Measurements from ENCODE around the gene CPAMD8. TPM values are rescaled to one million over a fixed set of nuclear protein-coding genes. Genes with fewer than 3 reads are reported as not detected.

Gene CPAMD8
- total RNA-seq, 1 donor from 2014 or later = 42.9 TPM

DNA sequence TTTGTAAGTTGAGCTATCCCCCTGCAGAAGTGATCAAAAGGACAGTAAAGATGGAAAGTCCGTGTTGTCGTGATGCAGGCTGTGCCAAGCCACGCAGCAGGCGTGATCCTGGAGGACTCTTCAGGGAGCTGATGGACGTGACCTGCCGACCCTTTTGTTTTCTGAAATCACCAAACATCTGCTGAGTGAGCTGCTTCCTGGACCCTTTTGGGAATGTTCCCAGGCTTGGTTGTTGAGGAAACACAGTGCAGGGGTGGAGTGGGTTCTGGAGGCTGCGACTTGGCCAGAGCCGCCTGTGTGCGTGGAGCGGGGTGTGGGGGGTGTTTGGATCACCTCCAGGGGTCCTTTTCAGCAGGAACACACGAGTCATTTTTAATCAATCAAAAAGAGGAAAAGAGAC lies 15.4 kb upstream of the CPAMD8 start:
- Mint-ChIP-seq H3K36me3 (no peaks in the 10 kb centered on the region), H3K4me1 (ENCODE audit: unreplicated experiment) (peaks cover 15% of the 10 kb centered on the region), H3K4me3 (no peak overlapping the region), H3K9me3 (no peaks in the 10 kb centered on the region), H3K27me3 (no peaks in the 10 kb centered on the region), H3K27ac (peak overlapping the region; percentile 18)
- no peak for TF ChIP-seq CTCF (conservative IDR thresholded peaks at IDR 0.05)
- no peak for DNase-seq (ENCODE audit: extremely low spot score, unreplicated experiment)

DNA sequence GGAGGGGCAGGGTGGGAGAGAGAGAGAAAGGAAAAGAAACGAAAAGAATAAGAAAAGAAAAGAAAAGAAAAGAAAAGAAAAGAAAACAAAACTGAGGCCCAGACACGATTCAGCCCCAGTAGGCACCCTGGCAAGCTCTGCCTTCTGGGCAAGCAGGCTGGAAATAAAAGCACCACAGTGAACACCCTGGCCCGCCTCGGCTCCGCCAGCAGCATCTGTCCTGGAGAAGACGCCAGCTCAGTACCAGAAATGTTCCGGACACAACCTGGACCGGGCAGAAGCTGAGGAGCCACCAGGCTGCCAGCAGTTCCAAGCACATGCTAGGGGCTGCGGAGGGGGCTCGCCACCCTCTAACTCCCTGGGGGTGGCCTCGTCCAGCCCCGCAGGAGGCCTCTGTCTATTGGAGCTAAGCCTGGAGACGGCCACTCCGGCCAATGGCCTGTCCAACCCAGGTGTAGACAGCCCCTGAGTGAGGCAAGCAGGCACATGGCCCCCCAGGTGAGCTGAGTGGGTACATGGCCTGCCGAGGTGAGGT lies 11.4 kb upstream of the CPAMD8 start:
- no peaks in the 10 kb centered on the region for H3K36me3 Mint-ChIP-seq
- H3K27me3 Mint-ChIP-seq = no peaks in the 10 kb centered on the region
- no peak overlapping the region for H3K4me3 Mint-ChIP-seq
- no peak overlapping the region for H3K27ac Mint-ChIP-seq
- no peak for TF ChIP-seq CTCF (conservative IDR thresholded peaks at IDR 0.05)
- DNase-seq (ENCODE audit: extremely low spot score, unreplicated experiment) = no peak
- H3K4me1 Mint-ChIP-seq (ENCODE audit: unreplicated experiment) = peaks cover 11% of the 10 kb centered on the region
- no peaks in the 10 kb centered on the region for H3K9me3 Mint-ChIP-seq

GRCh38 chr19:17037184-17037583 lies 10.6 kb upstream of the CPAMD8 start:
- no peak for TF ChIP-seq CTCF (conservative IDR thresholded peaks at IDR 0.05)
- no peak for DNase-seq (ENCODE audit: extremely low spot score, unreplicated experiment)
- H3K9me3 Mint-ChIP-seq = no peaks in the 10 kb centered on the region
- H3K4me3 Mint-ChIP-seq = no peak overlapping the region
- no peak overlapping the region for H3K27ac Mint-ChIP-seq
- peaks cover 7% of the 10 kb centered on the region for H3K4me1 Mint-ChIP-seq (ENCODE audit: unreplicated experiment)
- H3K36me3 Mint-ChIP-seq = no peaks in the 10 kb centered on the region
- H3K27me3 Mint-ChIP-seq = peaks cover 3% of the 10 kb centered on the region

DNA sequence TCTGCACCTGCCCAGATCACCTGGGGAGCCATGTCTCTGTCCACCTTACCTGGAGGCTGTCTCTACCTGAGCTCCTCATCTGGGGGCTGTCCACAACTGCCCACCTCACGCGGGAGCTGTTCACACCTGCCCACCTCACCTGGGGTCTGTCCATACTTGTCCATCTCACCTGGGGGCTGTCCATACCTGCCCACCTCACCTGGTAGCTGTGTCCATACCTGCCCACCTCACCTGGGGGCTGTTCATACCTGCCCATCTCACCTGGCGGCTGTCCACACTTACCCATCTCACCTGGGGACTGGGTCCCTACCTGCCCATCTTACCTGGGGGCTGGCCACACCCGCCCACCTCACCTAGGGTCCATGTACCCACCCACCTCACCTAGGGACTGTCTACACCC lies 10.0 kb upstream of the CPAMD8 start:
- no peak overlapping the region for H3K4me3 Mint-ChIP-seq
- no peaks in the 10 kb centered on the region for H3K36me3 Mint-ChIP-seq
- DNase-seq (ENCODE audit: extremely low spot score, unreplicated experiment) = no peak
- no peak overlapping the region for H3K27ac Mint-ChIP-seq
- H3K27me3 Mint-ChIP-seq = peaks cover 3% of the 10 kb centered on the region
- no peaks in the 10 kb centered on the region for H3K9me3 Mint-ChIP-seq
- H3K4me1 Mint-ChIP-seq (ENCODE audit: unreplicated experiment) = peaks cover 1% of the 10 kb centered on the region
- no peak for TF ChIP-seq CTCF (conservative IDR thresholded peaks at IDR 0.05)

- H3K9me3 Mint-ChIP-seq = no peaks in the 10 kb centered on the region
- no peaks in the 10 kb centered on the region for H3K36me3 Mint-ChIP-seq
- no peak for TF ChIP-seq CTCF (conservative IDR thresholded peaks at IDR 0.05)
- H3K4me3 Mint-ChIP-seq = no peak overlapping the region
- no peak for DNase-seq (ENCODE audit: extremely low spot score, unreplicated experiment)
- no peak overlapping the region for H3K27ac Mint-ChIP-seq
- no peaks in the 10 kb centered on the region for H3K4me1 Mint-ChIP-seq (ENCODE audit: unreplicated experiment)
- peaks cover 3% of the 10 kb centered on the region for H3K27me3 Mint-ChIP-seq
Measured at GRCh38 chr19:17035842-17036424, 9.3 kb upstream of the CPAMD8 start.

All from type B pancreatic cell (in vitro differentiated cells).